GM12891 (cell line): ENCODE measurements around the gene WHAMM.
"Not testable (repeated sequence)": the region's sequence is repeated elsewhere in the genome, so short reads cannot be mapped to it uniquely, and the experiment has no call there.

Experiments used
- DNase-seq: peaks from one replicate; pipeline ENCODE4 v3.0.0; 2011; ENCODE audit warnings: low spot score; ENCODE audit not compliant: insufficient read length
- FAIRE-seq: peaks from 2 replicates; lab custom pipeline; 2011; peaks lifted over from hg19 to GRCh38; lab: Jason Lieb, UNC
- PAX5 ChIP-seq: IDR thresholded peaks from 2 replicates; pipeline ENCODE4 v1.6.1; 2011; ENCODE audit warnings: low read length, moderate library complexity, mild to moderate bottlenecking; ENCODE audit not compliant: insufficient read depth, severe bottlenecking
- POLR2A ChIP-seq: IDR thresholded peaks from 2 replicates; pipeline ENCODE4 v1.6.1; 2011; ENCODE audit warnings: low read depth, low read length, control low read depth
- POLR2AphosphoS5 ChIP-seq: IDR thresholded peaks from 2 replicates; pipeline ENCODE4 v1.6.1; 2011; ENCODE audit warnings: low read depth, low read length, control low read depth
- POU2F2 ChIP-seq: IDR thresholded peaks from 2 replicates; pipeline ENCODE4 v1.6.1; 2011; ENCODE audit warnings: low read depth, mild to moderate bottlenecking, control low read depth, low read length, moderate library complexity
- SPI1 ChIP-seq: IDR thresholded peaks from 2 replicates; pipeline ENCODE4 v1.6.1; 2011; ENCODE audit warnings: low read depth, low read length, control low read depth
- TAF1 ChIP-seq: IDR thresholded peaks from 2 replicates; pipeline ENCODE4 v1.6.1; 2011; ENCODE audit warnings: low read depth, low read length, control low read depth

The WHAMM gene

GRCh38 chr15:82812994-82813393, 3.6 kb downstream of the WHAMM start:
- TF ChIP-seq POLR2A (no peak), PAX5 (no peak), SPI1 (no peak), POU2F2 (no peak), POLR2AphosphoS5 (no peak), TAF1 (no peak)
- DNase-seq = no peak
- FAIRE-seq = no peak

GRCh38 chr15:82820128-82820527, 10.7 kb downstream of the WHAMM start:
- TF ChIP-seq POLR2AphosphoS5 (no peak), TAF1 (no peak), SPI1 (no peak), PAX5 (no peak), POU2F2 (no peak)
- no peak for DNase-seq
- no peak for FAIRE-seq

DNA sequence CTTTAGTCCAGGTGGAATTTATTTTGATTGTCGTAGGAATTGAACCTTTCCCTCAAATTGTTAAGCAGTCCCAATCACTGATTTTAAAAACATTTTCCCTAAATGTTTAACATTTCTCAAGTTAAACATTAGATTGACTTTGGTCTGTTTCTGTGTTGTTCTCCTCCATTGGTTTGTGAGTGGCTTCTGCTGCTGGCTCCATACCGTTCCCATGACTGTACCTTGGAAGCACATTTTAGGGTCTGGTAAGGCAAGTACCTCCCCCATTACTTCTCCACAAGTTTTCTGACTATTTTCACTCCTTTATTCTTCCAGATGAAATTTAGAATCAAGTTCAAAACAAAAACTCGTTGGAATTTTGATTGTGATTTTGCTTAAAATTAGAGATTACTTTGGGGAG, 12.0 kb downstream of the WHAMM start:
- not testable (repeated sequence) for DNase-seq, FAIRE-seq

- FAIRE-seq, DNase-seq: not testable (repeated sequence)
Measured at GRCh38 chr15:82821851-82822250, 12.4 kb downstream of the WHAMM start.

GRCh38 chr15:82823049-82823448, 13.6 kb downstream of the WHAMM start:
- FAIRE-seq (no peak), DNase-seq (no peak)
- TF ChIP-seq POLR2AphosphoS5 = no peak
- no peak for TF ChIP-seq PAX5
- TF ChIP-seq SPI1 = no peak
- no peak for TF ChIP-seq POLR2A
- no peak for TF ChIP-seq POU2F2
- TF ChIP-seq TAF1 = no peak

DNA sequence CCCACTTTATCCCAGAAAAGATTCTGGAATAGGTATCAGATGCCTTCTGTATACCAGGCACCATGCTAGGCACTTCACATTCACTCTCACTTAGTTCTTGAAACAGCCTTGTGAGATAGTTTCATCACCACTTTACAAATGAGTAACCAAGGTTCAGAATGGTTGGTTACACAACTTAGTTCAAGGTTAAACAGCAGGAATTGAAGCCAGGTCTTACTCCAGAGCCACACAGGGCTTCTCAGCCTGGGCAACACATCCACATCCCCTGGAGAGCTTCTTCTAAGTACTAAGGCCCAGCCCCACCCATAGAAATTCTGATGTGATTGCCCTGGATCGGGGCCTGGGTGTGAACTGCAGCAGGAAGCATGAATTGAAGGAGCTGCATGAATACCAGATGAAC, 18.6 kb downstream of the WHAMM start:
- FAIRE-seq (no peak), DNase-seq (no peak)
- TF ChIP-seq PAX5 (no peak), POLR2A (no peak), POU2F2 (no peak)

GRCh38 chr15:82829234-82829633, 19.8 kb downstream of the WHAMM start:
- DNase-seq = no peak
- FAIRE-seq = no peak
- TF ChIP-seq POU2F2 = no peak
- TF ChIP-seq TAF1 = no peak
- peak; percentile 73; the same call in 1 of the 2 replicates for TF ChIP-seq POLR2A
- TF ChIP-seq PAX5 = no peak
- no peak for TF ChIP-seq SPI1
- peak; percentile 81 for TF ChIP-seq POLR2AphosphoS5

- FAIRE-seq (no peak), DNase-seq (no peak)
- TF ChIP-seq POU2F2 (no peak), POLR2AphosphoS5 (no peak), TAF1 (no peak), PAX5 (no peak), POLR2A (no peak), SPI1 (no peak)
Measured at GRCh38 chr15:82830427-82831173, 21.2 kb downstream of the WHAMM start.

GRCh38 chr15:82831894-82832600, 22.6 kb downstream of the WHAMM start:
- no peak for TF ChIP-seq POLR2A
- TF ChIP-seq SPI1 = peak; percentile 53
- no peak for DNase-seq
- no peak for FAIRE-seq

- peak; percentile 60 for FAIRE-seq
- peak; percentile 51 for TF ChIP-seq PAX5
- TF ChIP-seq TAF1 = no peak
- peak; percentile 28; the same call in 1 of the 2 replicates for TF ChIP-seq POU2F2
- TF ChIP-seq POLR2A = no peak
- TF ChIP-seq POLR2AphosphoS5 = 0 out of 2 replicates have a peak, but pooled peaks have one; percentile 31
- TF ChIP-seq SPI1 = peak; percentile 79
- peak; percentile 41 for DNase-seq
Measured at GRCh38 chr15:82832601-82833361, 23.4 kb downstream of the WHAMM start.
